Fibroblast of the aortic adventitia (primary cell): ENCODE measurements around the gene OR56A3. TPM values are rescaled to one million over a fixed set of nuclear protein-coding genes. Genes with fewer than 3 reads are reported as not detected.

Experiments used
- DNase-seq: peaks from one replicate; pipeline ENCODE4 v3.0.0-alpha.2; 2010; ENCODE audit warnings: low read depth
- H3K4me3 ChIP-seq: 2 replicates; pipeline ENCODE4 v1.5.1; 2011; ENCODE audit warnings: low read depth, mild to moderate bottlenecking, control low read depth, low read length, moderate library complexity
- total RNA-seq: library from RNA; depleted of rRNA; stranded (reverse); fragments of >200 nt; gene quantifications from 2 replicates; pipeline ENCODE4 v1.2.3, GENCODE V29; 2012; ENCODE audit warnings: low replicate concordance
- TF ChIP-seq, protein P1 (sequence below): IDR thresholded peaks from 2 replicates; pipeline ENCODE4 v1.5.1; 2011; ENCODE audit warnings: mild to moderate bottlenecking, low read length, control low read depth, inconsistent platforms; ENCODE audit not compliant: insufficient read depth

Gene OR56A3
- total RNA-seq, 1 donor: not detected

DNA sequence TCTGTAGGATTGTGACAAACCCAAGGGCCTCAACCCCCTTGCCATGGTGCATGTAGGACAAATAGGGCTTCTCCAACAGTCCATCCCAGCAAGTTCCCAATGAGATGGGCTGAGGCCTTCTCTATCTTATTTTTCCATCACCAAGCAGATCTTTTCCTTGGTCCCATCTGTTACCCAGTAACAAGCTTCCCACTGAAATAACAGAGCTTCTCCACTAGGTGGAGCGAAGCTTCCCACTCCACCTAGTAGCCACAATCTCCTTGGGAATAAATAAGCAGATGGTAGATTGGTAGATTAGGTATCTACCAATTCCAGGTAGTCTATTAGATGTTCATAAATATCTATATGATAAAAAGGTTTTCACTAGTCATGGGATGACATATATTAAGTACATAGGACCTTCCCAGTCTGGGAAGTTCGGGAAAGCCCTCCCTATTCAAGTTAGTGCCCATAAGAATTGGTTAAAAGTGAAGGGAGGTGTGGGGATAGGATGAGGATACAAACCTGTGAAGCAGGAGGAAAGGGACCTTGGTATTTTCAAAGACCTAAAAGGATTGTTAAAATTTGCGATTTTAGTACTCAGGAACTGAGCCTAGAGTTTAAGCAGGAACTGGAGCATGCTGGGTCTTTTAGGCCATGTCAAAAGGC, 50.7 kb downstream of the OR56A3 start:
- DNase-seq: peak; percentile 29
- H3K4me3 ChIP-seq: no peak overlapping the region
- TF ChIP-seq, protein P1, sequence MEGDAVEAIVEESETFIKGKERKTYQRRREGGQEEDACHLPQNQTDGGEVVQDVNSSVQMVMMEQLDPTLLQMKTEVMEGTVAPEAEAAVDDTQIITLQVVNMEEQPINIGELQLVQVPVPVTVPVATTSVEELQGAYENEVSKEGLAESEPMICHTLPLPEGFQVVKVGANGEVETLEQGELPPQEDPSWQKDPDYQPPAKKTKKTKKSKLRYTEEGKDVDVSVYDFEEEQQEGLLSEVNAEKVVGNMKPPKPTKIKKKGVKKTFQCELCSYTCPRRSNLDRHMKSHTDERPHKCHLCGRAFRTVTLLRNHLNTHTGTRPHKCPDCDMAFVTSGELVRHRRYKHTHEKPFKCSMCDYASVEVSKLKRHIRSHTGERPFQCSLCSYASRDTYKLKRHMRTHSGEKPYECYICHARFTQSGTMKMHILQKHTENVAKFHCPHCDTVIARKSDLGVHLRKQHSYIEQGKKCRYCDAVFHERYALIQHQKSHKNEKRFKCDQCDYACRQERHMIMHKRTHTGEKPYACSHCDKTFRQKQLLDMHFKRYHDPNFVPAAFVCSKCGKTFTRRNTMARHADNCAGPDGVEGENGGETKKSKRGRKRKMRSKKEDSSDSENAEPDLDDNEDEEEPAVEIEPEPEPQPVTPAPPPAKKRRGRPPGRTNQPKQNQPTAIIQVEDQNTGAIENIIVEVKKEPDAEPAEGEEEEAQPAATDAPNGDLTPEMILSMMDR: peak; percentile 60

DNA sequence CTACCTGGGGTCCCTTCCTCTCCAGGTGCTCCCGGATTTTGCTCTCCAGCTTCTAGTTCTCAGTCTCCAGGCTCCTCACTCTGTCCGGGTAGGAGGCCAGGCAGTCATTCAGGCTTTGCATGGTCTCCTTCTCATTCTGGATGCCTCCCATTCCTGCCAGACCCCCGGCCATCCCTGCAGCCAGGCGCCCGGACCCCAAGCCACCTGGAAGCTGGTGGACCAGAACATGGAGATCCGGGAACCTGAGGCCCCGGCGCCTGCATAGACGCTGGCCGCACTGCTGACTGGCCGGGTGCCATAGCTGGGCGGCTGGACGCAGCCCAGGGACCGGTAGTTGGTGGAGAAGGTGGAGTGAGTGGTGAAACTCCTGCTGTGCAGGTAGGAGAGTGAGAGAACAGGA, 52.7 kb downstream of the OR56A3 start:
- no peak for DNase-seq
- TF ChIP-seq, protein P1: no peak
- H3K4me3 ChIP-seq: no peak overlapping the region

Other genes starting within 250 kb of the OR56A3 start
- gene OR56B1, start 205.8 kb upstream of the OR56A3 start, total RNA-seq: not detected in 2 replicates
- gene OR52N4, start 188.0 kb upstream of the OR56A3 start, total RNA-seq: not detected in 2 replicates
- under 0.01 TPM in 1 of 2 replicates, not detected in the other for gene OR52N5, start 158.9 kb upstream of the OR56A3 start, total RNA-seq
- not detected in 2 replicates for gene OR52N1, start 151.0 kb upstream of the OR56A3 start, total RNA-seq
- gene OR52N2, start 133.3 kb upstream of the OR56A3 start, total RNA-seq: not detected in 2 replicates
- not detected in 2 replicates for gene OR52E6, start 100.4 kb upstream of the OR56A3 start, total RNA-seq
- not detected in 2 replicates for gene OR52E8, start 84.6 kb upstream of the OR56A3 start, total RNA-seq
- not detected in 2 replicates for gene OR52E4, start 61.6 kb upstream of the OR56A3 start, total RNA-seq
- gene OR52E5, start 49.0 kb upstream of the OR56A3 start, total RNA-seq: not detected in 2 replicates
- not detected in 2 replicates for gene OR56A5, start 26.2 kb downstream of the OR56A3 start, total RNA-seq
- gene OR52L1, start 44.7 kb downstream of the OR56A3 start, total RNA-seq: not detected in 2 replicates
- gene OR56A4, start 64.7 kb downstream of the OR56A3 start, total RNA-seq: not detected in 2 replicates
- under 0.01 TPM in 1 of 2 replicates, not detected in the other for gene OR56A1, start 88.5 kb downstream of the OR56A3 start, total RNA-seq
- 0.57 TPM in 1 of 2 replicates, not detected in the other for gene OR56B4, start 165.4 kb downstream of the OR56A3 start, total RNA-seq
- not detected in 2 replicates for gene OR52B2, start 228.1 kb downstream of the OR56A3 start, total RNA-seq